Sigmoid colon (tissue), 7 donors: ENCODE data around the gene ANKHD1. TPM values are rescaled to one million over a fixed set of nuclear protein-coding genes. Genes with fewer than 3 reads are reported as not detected.
A peak's percentile ranks its signal among the peaks of the same experiment; 100 is the strongest.

Experiments
- DNase-seq: peaks from one replicate; pipeline ENCODE4 v3.0.0-alpha.2; 2019
- H3K27ac ChIP-seq, 4 donors: fragments of 200-600 bp; sonication (generic); one replicate each; pipeline ENCODE4 v1.5.1; 2016 to 2019; ENCODE audit warnings: mild to moderate bottlenecking in 1 of 4
- H3K27me3 ChIP-seq, 3 donors: fragments of 200-600 bp; sonication (generic); one replicate each; pipeline ENCODE4 v1.5.1; 2019; ENCODE audit warnings: mild to moderate bottlenecking in 1 of 3
- H3K36me3 ChIP-seq, 4 donors: fragments of 200-600 bp; sonication (generic); one replicate each; pipeline ENCODE4 v1.5.1; 2016 to 2019
- H3K4me1 ChIP-seq, 4 donors: fragments of 200-600 bp; sonication (generic); one replicate each; pipeline ENCODE4 v1.5.1; 2017 to 2019
- H3K4me3 ChIP-seq, 4 donors: fragments of 200-600 bp; sonication (generic); one replicate each; pipeline ENCODE4 v1.5.1; 2017 to 2019; ENCODE audit warnings: mild to moderate bottlenecking in 2 of 4, moderate library complexity in 1 of 4
- H3K9me3 ChIP-seq, 4 donors: fragments of 200-600 bp in 3 of 4; sonication (generic) in 3 of 4; one replicate each; pipeline versions ENCODE4 v1.5.1 to v1.6.1; 2013 to 2019
- CTCF ChIP-seq, 4 experiments: fragments of 450-650 bp in 3 of 4; fragments of 200-600 bp in 1 of 4; IDR thresholded peaks; one replicate each; pipeline ENCODE4 v1.5.1; 2016 to 2019; ENCODE audit warnings: antibody characterized with exemption in 4 of 4, mild to moderate bottlenecking in 3 of 4, moderate library complexity in 2 of 4
- EP300 ChIP-seq, 4 donors: sonication (generic); formaldehyde crosslinking; IDR thresholded peaks; one replicate each; pipeline ENCODE4 v1.6.1; 2017; ENCODE audit warnings: antibody characterized with exemption in 4 of 4
- POLR2A ChIP-seq, 2 donors: fragments of 450-650 bp; IDR thresholded peaks; one replicate each; pipeline ENCODE4 v1.6.1; 2016; ENCODE audit warnings: antibody characterized with exemption in 2 of 2, mild to moderate bottlenecking in 2 of 2, moderate library complexity in 2 of 2
- POLR2AphosphoS5 ChIP-seq, 4 donors: sonication (generic); formaldehyde crosslinking; IDR thresholded peaks; one replicate each; pipeline ENCODE4 v1.6.1; 2017; ENCODE audit warnings: antibody characterized with exemption in 4 of 4
- WGBS, 2 donors: extraction: QIAGEN DNeasy Blood & Tissue Kit; methylation state at CpG; one replicate each; pipeline ENCODE4 v1.1.7; 2013; 5-methylcytosine and 5-hydroxymethylcytosine counted together
- intact Hi-C: fragments of 100-400 bp; cut with DNase I; formaldehyde crosslinking; loops from one replicate; pipeline ENCODE4 v1.15.1; 2023
- polyA plus RNA-seq, 3 donors: library from polyadenylated mRNA; stranded (reverse); fragments of 200-250 nt; gene quantifications; one replicate each; pipeline ENCODE4 v1.2.3, GENCODE V29; 2013
- total RNA-seq, 4 donors: library from RNA; depleted of rRNA; stranded (reverse); fragments of >200 nt; gene quantifications; one replicate each; pipeline ENCODE4 v1.1.0, GENCODE V29; 2016
- donor health status: healthy with polysubstance abuse.
- donor health status: Bipolar disorder and iron deficiency.
- donor health status: healthy.

The ANKHD1 gene
- total and polyA plus RNA-seq, 7 donors: 25.8 to 109 (median 93.5) TPM

GRCh38 chr5:140362311-140362710 is 39.3 kb upstream of the ANKHD1 start:
- H3K36me3 ChIP-seq: no peaks in the 10 kb centered on the region
- no peaks in the 10 kb centered on the region for H3K9me3 ChIP-seq
- no peak overlapping the region for H3K4me3 ChIP-seq
- intact Hi-C loops: no loop called here
- no peak for DNase-seq
- H3K27me3 ChIP-seq: no peaks in the 10 kb centered on the region
- peaks cover 0 to 14% (median 10%) of the 10 kb centered on the region in 4 donors for H3K4me1 ChIP-seq
- H3K27ac ChIP-seq: no peak overlapping the region
- TF ChIP-seq CTCF (IDR thresholded peaks at IDR 0.05): no peak
- TF ChIP-seq POLR2AphosphoS5 (IDR thresholded peaks at IDR 0.05): no peak
- TF ChIP-seq POLR2A (IDR thresholded peaks at IDR 0.05): no peak
- TF ChIP-seq EP300 (IDR thresholded peaks at IDR 0.05): no peak
- WGBS, 2 donors: 85 to 91% methylated on average over 8 of the region's 8 CpGs

GRCh38 chr5:140362875-140363630 is 38.6 kb upstream of the ANKHD1 start:
- peaks cover 0 to 7% (median 5%) of the 10 kb centered on the region in 4 donors for H3K4me1 ChIP-seq
- H3K36me3 ChIP-seq: no peaks in the 10 kb centered on the region
- H3K27me3 ChIP-seq: no peaks in the 10 kb centered on the region
- H3K27ac ChIP-seq: no peak overlapping the region
- TF ChIP-seq CTCF (IDR thresholded peaks at IDR 0.05) (peak; percentile 34 to 92 (median 68)), POLR2AphosphoS5 (IDR thresholded peaks at IDR 0.05) (no peak), EP300 (IDR thresholded peaks at IDR 0.05) (no peak), POLR2A (IDR thresholded peaks at IDR 0.05) (no peak)
- 10 to 12% methylated on average over 29 of the region's 29 CpGs for WGBS, 2 donors
- no peaks in the 10 kb centered on the region for H3K9me3 ChIP-seq
- DNase-seq: peak; percentile 83
- H3K4me3 ChIP-seq: peak overlapping the region in 2 of 4 donors; percentile 11 to 29
- intact Hi-C loops: no loop called here

GRCh38 chr5:140363631-140364471 is 37.8 kb upstream of the ANKHD1 start:
- peak overlapping the region in 2 of 4 donors; percentile 11 to 29 for H3K4me3 ChIP-seq

GRCh38 chr5:140364472-140364765 is 37.2 kb upstream of the ANKHD1 start:
- intact Hi-C loops: no loop called here
- Histone ChIP-seq H3K4me3 (no peak overlapping the region), H3K27ac (no peak overlapping the region), H3K36me3 (no peaks in the 10 kb centered on the region), H3K4me1 (peaks cover 0 to 6% (median 5%) of the 10 kb centered on the region in 4 donors), H3K9me3 (no peaks in the 10 kb centered on the region), H3K27me3 (no peaks in the 10 kb centered on the region)
- 94 to 96% methylated on average over 3 of the region's 3 CpGs for WGBS, 2 donors
- TF ChIP-seq EP300 (IDR thresholded peaks at IDR 0.05) (no peak), POLR2AphosphoS5 (IDR thresholded peaks at IDR 0.05) (no peak), POLR2A (IDR thresholded peaks at IDR 0.05) (no peak), CTCF (IDR thresholded peaks at IDR 0.05) (no peak)
- DNase-seq: no peak

More at GRCh38 chr5:140363631-140364471, 37.8 kb upstream of the ANKHD1 start:
- WGBS, 2 donors: 66 to 70% methylated on average over 20 of the region's 20 CpGs
- DNase-seq: no peak
- intact Hi-C loops: no loop called here
- H3K4me1 ChIP-seq: peaks cover 0 to 6% (median 5%) of the 10 kb centered on the region in 4 donors
- H3K9me3 ChIP-seq: no peaks in the 10 kb centered on the region
- TF ChIP-seq CTCF (IDR thresholded peaks at IDR 0.05): no peak
- TF ChIP-seq POLR2AphosphoS5 (IDR thresholded peaks at IDR 0.05): no peak
- no peak for TF ChIP-seq EP300 (IDR thresholded peaks at IDR 0.05)
- TF ChIP-seq POLR2A (IDR thresholded peaks at IDR 0.05): no peak
- no peaks in the 10 kb centered on the region for H3K36me3 ChIP-seq
- no peak overlapping the region for H3K27ac ChIP-seq
- no peaks in the 10 kb centered on the region for H3K27me3 ChIP-seq
